NCI-H446 (cell line): ENCODE data around the gene MPPED1.

ENCODE experiments used
- DNase-seq, 2 experiments: peaks; one replicate each; lab custom pipeline; 2025; lab: John Stamatoyannopoulos, UW

Gene MPPED1

GRCh38 chr22:43411869-43412807 lies at the start of gene MPPED1:
MPPED1 (plus strand) TSS chr22:43412014; CDS start chr22:43424986, 12,972 bp downstream.
- DNase-seq, result no peak

GRCh38 chr22:43363315-43364168 lies 48.3 kb upstream of the MPPED1 start:
- DNase-seq, result no peak

- no peak for DNase-seq
These were observed 47.7 kb upstream of the MPPED1 start for GRCh38 chr22:43364169-43364435.

GRCh38 chr22:43365715-43366440 lies 45.9 kb upstream of the MPPED1 start:
- no peak for DNase-seq

- no peak for DNase-seq
These were observed 41.8 kb upstream of the MPPED1 start for GRCh38 chr22:43370036-43370435.

- no peak for DNase-seq
These were observed 35.8 kb upstream of the MPPED1 start for GRCh38 chr22:43375951-43376455.

GRCh38 chr22:43376765-43377547 lies 34.9 kb upstream of the MPPED1 start:
- DNase-seq, result peak; percentile 32 to 51

- DNase-seq, result peak; percentile 32 to 67
These were observed 34.3 kb upstream of the MPPED1 start for GRCh38 chr22:43377548-43377895.

- DNase-seq, result peak; percentile 20 to 32
These were observed 33.7 kb upstream of the MPPED1 start for GRCh38 chr22:43377896-43378704.

- DNase-seq, result no peak
These were observed 30.1 kb upstream of the MPPED1 start for GRCh38 chr22:43381693-43382092.

- no peak for DNase-seq
These were observed 27.0 kb upstream of the MPPED1 start for GRCh38 chr22:43384863-43385262.

- DNase-seq, result peak in 1 of 2 experiments; percentile 84
These were observed 25.8 kb upstream of the MPPED1 start for GRCh38 chr22:43385770-43386641.

- no peak for DNase-seq
These were observed 24.0 kb upstream of the MPPED1 start for GRCh38 chr22:43387815-43388214.

GRCh38 chr22:43388420-43388851 lies 23.4 kb upstream of the MPPED1 start:
- peak; percentile 31 to 76 for DNase-seq

- no peak for DNase-seq
These were observed 22.5 kb upstream of the MPPED1 start for GRCh38 chr22:43389227-43389836.

GRCh38 chr22:43390166-43390565 lies 21.6 kb upstream of the MPPED1 start:
- DNase-seq, result no peak

GRCh38 chr22:43390872-43391271 lies 20.9 kb upstream of the MPPED1 start:
- no peak for DNase-seq

- DNase-seq, result no peak
These were observed 20.5 kb upstream of the MPPED1 start for GRCh38 chr22:43391306-43391705.

GRCh38 chr22:43392385-43392989 lies 19.3 kb upstream of the MPPED1 start:
- no peak for DNase-seq
